IMR-90 (cell line): ENCODE data around the gene MOCS1. TPM values are rescaled to one million over a fixed set of nuclear protein-coding genes. Genes with fewer than 3 reads are reported as not detected.

Source experiments
- ATAC-seq: fragments of 200-7000 bp; cut with Tn5 transposase; 2 replicates; pipeline ENCODE4 v1.9.1; 2020; ENCODE audit warnings: low read depth, mild to moderate bottlenecking, moderate library complexity
- BruUV-seq: library from RNA; stranded (reverse); fragments of 400-500 nt; replicated peaks from 2 replicates; lab custom pipeline; 2021; lab: Mats Ljungman, UMichigan
- CTCF ChIA-PET: fragments of 300-600 bp; formaldehyde crosslinking; extraction: SDS; loops from one replicate; lab custom pipeline; 2021; ENCODE audit warnings: antibody characterized with exemption; lab: Yijun Ruan, JAX
- POLR2A ChIA-PET: fragments of 300-600 bp; sonication (Branson Sonifier 250); formaldehyde crosslinking; loops from one replicate; lab custom pipeline; 2022; ENCODE audit warnings: antibody characterized with exemption; ENCODE audit not compliant: unreplicated experiment; lab: Charles Lee
- DNase-seq: peaks from one replicate; pipeline ENCODE4 v3.0.0; 2013
- H2AFZ ChIP-seq: replicated peaks from 2 replicates; pipeline ENCODE3; 2013; ENCODE audit warnings: low read length, mild to moderate bottlenecking; ENCODE audit not compliant: poor library complexity
- H2AK5ac ChIP-seq: 2 replicates; pipeline ENCODE4 v1.6.1; 2013; ENCODE audit warnings: low read depth, low read length, inconsistent platforms
- H2AK9ac ChIP-seq: replicated peaks from 2 replicates; pipeline ENCODE3; 2013; ENCODE audit warnings: mild to moderate bottlenecking, low read depth, low read length, moderate library complexity; ENCODE audit not compliant: poor library complexity
- H2BK120ac ChIP-seq: 2 replicates; pipeline ENCODE4 v1.6.1; 2013; ENCODE audit warnings: low read depth, low read length, inconsistent platforms
- H2BK15ac ChIP-seq: 3 replicates; pipeline ENCODE4 v1.6.1; 2013; ENCODE audit warnings: low read depth, low read length, inconsistent platforms
- H2BK20ac ChIP-seq: 2 replicates; pipeline ENCODE4 v1.6.1; 2013; ENCODE audit warnings: low read depth, mild to moderate bottlenecking, inconsistent platforms, low read length, moderate library complexity
- H2BK5ac ChIP-seq: 2 replicates; pipeline ENCODE4 v1.6.1; 2013; ENCODE audit warnings: mild to moderate bottlenecking, low read depth, low read length, inconsistent platforms; ENCODE audit not compliant: poor library complexity, severe bottlenecking
- H3K14ac ChIP-seq: replicated peaks from 2 replicates; pipeline ENCODE4 v1.6.1; 2013; ENCODE audit warnings: low read depth, low read length, inconsistent platforms
- H3K18ac ChIP-seq: 2 replicates; pipeline ENCODE4 v1.6.1; 2013; ENCODE audit warnings: low read depth, low read length, control low read depth
- H3K23ac ChIP-seq: 2 replicates; pipeline ENCODE4 v1.6.1; 2013; ENCODE audit warnings: low read depth, low read length, inconsistent platforms
- H3K27ac ChIP-seq: 2 replicates; pipeline ENCODE4 v1.5.1; 2013; ENCODE audit warnings: mild to moderate bottlenecking, control low read depth, low read length; ENCODE audit not compliant: insufficient read depth
- H3K27me3 ChIP-seq: 2 replicates; pipeline ENCODE4 v1.6.1; 2013; ENCODE audit warnings: low read length; ENCODE audit not compliant: control insufficient read depth, insufficient read depth
- H3K36me3 ChIP-seq: 2 replicates; pipeline ENCODE4 v1.6.1; 2013; ENCODE audit warnings: low read length, mixed read lengths; ENCODE audit not compliant: control insufficient read depth, insufficient read depth
- H3K4ac ChIP-seq: 2 replicates; pipeline ENCODE4 v1.6.1; 2013; ENCODE audit warnings: low read depth, low read length, inconsistent platforms
- H3K4me1 ChIP-seq: 2 replicates; pipeline ENCODE4 v1.6.1; 2013; ENCODE audit warnings: low read length, mixed read lengths; ENCODE audit not compliant: control insufficient read depth, insufficient read depth
- H3K4me2 ChIP-seq: 2 replicates; pipeline ENCODE4 v1.6.1; 2013; ENCODE audit warnings: low read depth, mild to moderate bottlenecking, control low read depth, low read length, moderate library complexity
- H3K4me3 ChIP-seq: 2 replicates; pipeline ENCODE4 v1.5.1; 2013; ENCODE audit warnings: low read depth, mild to moderate bottlenecking, control low read depth, low read length, moderate library complexity; ENCODE audit not compliant: insufficient read depth
- H3K56ac ChIP-seq: 2 replicates; pipeline ENCODE4 v1.6.1; 2013; ENCODE audit warnings: low read length, inconsistent platforms; ENCODE audit not compliant: insufficient read depth; ENCODE audit errors: extremely low read depth
- H3K79me1 ChIP-seq, 2 experiments: 2 replicates each; pipeline ENCODE4 v1.6.1; 2013; ENCODE audit warnings: low read length in 2 of 2, inconsistent platforms in 1 of 2, low read depth in 1 of 2
- H3K9ac ChIP-seq: 2 replicates; pipeline ENCODE4 v1.6.1; 2013; ENCODE audit warnings: low read depth, low read length, control low read depth
- H3K9me1 ChIP-seq: 2 replicates; pipeline ENCODE4 v1.6.1; 2013; ENCODE audit warnings: low read length, inconsistent platforms; ENCODE audit not compliant: insufficient read depth
- H3K9me3 ChIP-seq: 2 replicates; pipeline ENCODE4 v1.6.1; 2013; ENCODE audit warnings: low read length; ENCODE audit not compliant: control insufficient read depth, insufficient read depth
- H4K20me1 ChIP-seq: 2 replicates; pipeline ENCODE4 v1.6.1; 2013; ENCODE audit warnings: low read length, inconsistent platforms; ENCODE audit not compliant: insufficient read depth
- H4K5ac ChIP-seq: 2 replicates; pipeline ENCODE4 v1.6.1; 2013; ENCODE audit warnings: mild to moderate bottlenecking, low read depth, low read length, control low read depth
- H4K8ac ChIP-seq, 2 experiments: 2 replicates each; pipeline ENCODE4 v1.6.1; 2013; ENCODE audit warnings: low read depth in 2 of 2, low read length in 2 of 2, control low read depth in 1 of 2, inconsistent platforms in 1 of 2
- H4K91ac ChIP-seq: 2 replicates; pipeline ENCODE4 v1.6.1; 2013; ENCODE audit warnings: low read depth, low read length, inconsistent platforms; ENCODE audit not compliant: insufficient read depth
- CHD1 ChIP-seq: IDR thresholded peaks from 2 replicates; pipeline ENCODE4 v1.6.1; 2012; ENCODE audit warnings: low read depth, low read length, improper control_type of control experiment
- RAD21 ChIP-seq: IDR thresholded peaks from 2 replicates; pipeline ENCODE4 v1.6.1; 2012; ENCODE audit warnings: low read length, improper control_type of control experiment
- RFX5 ChIP-seq: IDR thresholded peaks from 2 replicates; pipeline ENCODE4 v1.8.0; 2012; ENCODE audit warnings: low read depth, mild to moderate bottlenecking, low read length, moderate library complexity
- WGBS, 2 experiments: methylation state at CpG; one replicate each; pipeline versions ENCODE4 v1.1.5 to v1.1.7; 2013; ENCODE audit warnings: missing lambda C conversion rate in 2 of 2; ENCODE audit not compliant: insufficient read length in 1 of 2; ENCODE audit errors: extremely low coverage in 2 of 2; 5-methylcytosine and 5-hydroxymethylcytosine counted together
- dilution Hi-C: fragments of 300-500 bp; cut with HindIII; formaldehyde crosslinking; loops from one replicate; pipeline ENCODE4 v1.14.3; 2018; ENCODE audit warnings: low sequenced_read_pairs; ENCODE audit not compliant: unreplicated experiment
- in situ Hi-C: fragments of 300-500 bp; cut with MboI; formaldehyde crosslinking; loops from 3 replicates; pipeline ENCODE4 v1.14.3; 2019; ENCODE audit warnings: low sequenced_read_pairs, inconsistent platforms, mixed read lengths
- intact Hi-C: fragments of 100-400 bp; cut with micrococcal nuclease; formaldehyde crosslinking; loops from 2 replicates; pipeline ENCODE4 v1.10.0; 2022
- polyA plus RNA-seq, 3 experiments: library from polyadenylated mRNA; depleted of rRNA; stranded (reverse); fragments of >200 nt; gene quantifications; 2 replicates each; pipeline ENCODE4 v1.2.3, GENCODE V29; 2012; ENCODE audit warnings: low replicate concordance in 1 of 3
- total RNA-seq: library from RNA; depleted of rRNA; stranded (reverse); fragments of >200 nt; gene quantifications from 2 replicates; pipeline ENCODE4 v1.2.3, GENCODE V29; 2012
- TF ChIP-seq, protein P1 (sequence below): fragments of 150-350 bp; IDR thresholded peaks from 2 replicates; pipeline ENCODE4 v1.6.1; 2017; ENCODE audit warnings: mild to moderate bottlenecking, antibody characterized with exemption, low read length, low read depth

MOCS1 gene
- total and polyA plus RNA-seq, 2 of the 4 experiments (the other 2 are of a cell fraction) = 5.5 to 9.5 TPM

- no peak overlapping the region for H2AK5ac ChIP-seq
- H3K4ac ChIP-seq = no peak overlapping the region
- no peak overlapping the region for H3K27ac ChIP-seq
- no peak overlapping the region for H3K56ac ChIP-seq
- H2BK5ac ChIP-seq = no peak overlapping the region
- H3K23ac ChIP-seq = no peak overlapping the region
- ChIA-PET CTCF (no interaction called here), POLR2A (no interaction called here)
- H2BK120ac ChIP-seq = no peak overlapping the region
- H2AFZ ChIP-seq = no peak overlapping the region
- DNase-seq (peak; percentile 41), ATAC-seq (peak; percentile 31; the same call in 1 of the 2 replicates)
- no TSS peak for BruUV-seq
- H3K9ac ChIP-seq = no peak overlapping the region
- peaks cover 12 to 23% of the 10 kb centered on the region in 2 experiments; a peak in 2 of 4 replicates for H3K79me1 ChIP-seq
- H3K4me3 ChIP-seq = no peak overlapping the region
- no peaks in the 10 kb centered on the region for H3K9me3 ChIP-seq
- no peaks in the 10 kb centered on the region for H4K20me1 ChIP-seq
- intact Hi-C loops (no loop called here), in situ Hi-C loops (no loop called here), dilution Hi-C loops (no loop called here)
- H4K91ac ChIP-seq = no peak overlapping the region
- peaks cover 1% of the 10 kb centered on the region for H3K9me1 ChIP-seq
- H4K5ac ChIP-seq = no peak overlapping the region
- H3K4me2 ChIP-seq = no peak overlapping the region
- no peak overlapping the region for H3K14ac ChIP-seq
- H3K4me1 ChIP-seq = peaks cover 10% of the 10 kb centered on the region
- H3K27me3 ChIP-seq = no peaks in the 10 kb centered on the region
- peaks cover 32% of the 10 kb centered on the region for H3K36me3 ChIP-seq
- no peak overlapping the region for H3K18ac ChIP-seq
- H4K8ac ChIP-seq = no peak overlapping the region
- no peak overlapping the region for H2BK20ac ChIP-seq
- no peak overlapping the region for H2AK9ac ChIP-seq
- no peak for TF ChIP-seq CHD1
- no peak for TF ChIP-seq RFX5
- no peak for TF ChIP-seq RAD21
- TF ChIP-seq, protein P1, sequence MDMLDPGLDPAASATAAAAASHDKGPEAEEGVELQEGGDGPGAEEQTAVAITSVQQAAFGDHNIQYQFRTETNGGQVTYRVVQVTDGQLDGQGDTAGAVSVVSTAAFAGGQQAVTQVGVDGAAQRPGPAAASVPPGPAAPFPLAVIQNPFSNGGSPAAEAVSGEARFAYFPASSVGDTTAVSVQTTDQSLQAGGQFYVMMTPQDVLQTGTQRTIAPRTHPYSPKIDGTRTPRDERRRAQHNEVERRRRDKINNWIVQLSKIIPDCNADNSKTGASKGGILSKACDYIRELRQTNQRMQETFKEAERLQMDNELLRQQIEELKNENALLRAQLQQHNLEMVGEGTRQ = no peak
- no peak overlapping the region for H2BK15ac ChIP-seq
- WGBS, 2 experiments = no CpG with 5 or more reads among the region's 11 CpGs
These were observed 7.1 kb downstream of the MOCS1 start for GRCh38 chr6:39927159-39927558.
